GM12878 (cell line): ENCODE results near the gene TPD52L2.

Experiments
- E2F4 ChIP-seq: IDR thresholded peaks from 2 replicates; pipeline ENCODE4 v1.6.1; 2012; ENCODE audit warnings: low read depth, low read length, improper control_type of control experiment
- ESRRA ChIP-seq: IDR thresholded peaks from 2 replicates; pipeline ENCODE4 v1.6.1; 2012; ENCODE audit warnings: mild to moderate bottlenecking, low read length, improper control_type of control experiment
- EZH2 ChIP-seq: IDR thresholded peaks from 2 replicates; pipeline ENCODE4 v1.6.1; 2012; ENCODE audit warnings: low read depth, mild to moderate bottlenecking, control low read depth, inconsistent platforms, low read length, borderline replicate concordance; ENCODE audit not compliant: control insufficient read depth
- NBN ChIP-seq: fragments of 450-650 bp; IDR thresholded peaks from 2 replicates; pipeline ENCODE4 v1.6.1; 2016
- NFIC ChIP-seq: IDR thresholded peaks from 2 replicates; pipeline ENCODE4 v1.6.1; 2012; ENCODE audit warnings: low read depth, mild to moderate bottlenecking, inconsistent platforms, low read length, moderate library complexity
- POLR2AphosphoS5 ChIP-seq: IDR thresholded peaks from 2 replicates; pipeline ENCODE4 v1.6.1; 2011; ENCODE audit warnings: mild to moderate bottlenecking, low read length, inconsistent platforms
- ZNF274 ChIP-seq: IDR thresholded peaks from one replicate; pipeline ENCODE4 v1.8.0; 2011; ENCODE audit not compliant: insufficient read length, insufficient read depth
- TF ChIP-seq, protein P1 (sequence below): IDR thresholded peaks from 2 replicates; pipeline ENCODE4 v1.6.1; 2012; ENCODE audit warnings: mild to moderate bottlenecking, low read depth, low read length
- TF ChIP-seq, protein P2 (sequence below), 3 experiments: IDR thresholded peaks in 2 of 3; conservative IDR thresholded peaks in 1 of 3; 2 replicates each; pipeline ENCODE4 v1.5.1; 2011; ENCODE audit warnings: low read depth in 3 of 3, low read length in 3 of 3, mild to moderate bottlenecking in 3 of 3, control low read depth in 2 of 3, moderate library complexity in 2 of 3, inconsistent platforms in 1 of 3, mixed read lengths in 1 of 3; ENCODE audit not compliant: control insufficient read depth in 2 of 3, insufficient read depth in 1 of 3; ENCODE audit errors: extremely low read depth in 1 of 3

GRCh38 chr20:63837479-63837878 is 27.6 kb upstream of the TPD52L2 start:
- TF ChIP-seq, protein P1, sequence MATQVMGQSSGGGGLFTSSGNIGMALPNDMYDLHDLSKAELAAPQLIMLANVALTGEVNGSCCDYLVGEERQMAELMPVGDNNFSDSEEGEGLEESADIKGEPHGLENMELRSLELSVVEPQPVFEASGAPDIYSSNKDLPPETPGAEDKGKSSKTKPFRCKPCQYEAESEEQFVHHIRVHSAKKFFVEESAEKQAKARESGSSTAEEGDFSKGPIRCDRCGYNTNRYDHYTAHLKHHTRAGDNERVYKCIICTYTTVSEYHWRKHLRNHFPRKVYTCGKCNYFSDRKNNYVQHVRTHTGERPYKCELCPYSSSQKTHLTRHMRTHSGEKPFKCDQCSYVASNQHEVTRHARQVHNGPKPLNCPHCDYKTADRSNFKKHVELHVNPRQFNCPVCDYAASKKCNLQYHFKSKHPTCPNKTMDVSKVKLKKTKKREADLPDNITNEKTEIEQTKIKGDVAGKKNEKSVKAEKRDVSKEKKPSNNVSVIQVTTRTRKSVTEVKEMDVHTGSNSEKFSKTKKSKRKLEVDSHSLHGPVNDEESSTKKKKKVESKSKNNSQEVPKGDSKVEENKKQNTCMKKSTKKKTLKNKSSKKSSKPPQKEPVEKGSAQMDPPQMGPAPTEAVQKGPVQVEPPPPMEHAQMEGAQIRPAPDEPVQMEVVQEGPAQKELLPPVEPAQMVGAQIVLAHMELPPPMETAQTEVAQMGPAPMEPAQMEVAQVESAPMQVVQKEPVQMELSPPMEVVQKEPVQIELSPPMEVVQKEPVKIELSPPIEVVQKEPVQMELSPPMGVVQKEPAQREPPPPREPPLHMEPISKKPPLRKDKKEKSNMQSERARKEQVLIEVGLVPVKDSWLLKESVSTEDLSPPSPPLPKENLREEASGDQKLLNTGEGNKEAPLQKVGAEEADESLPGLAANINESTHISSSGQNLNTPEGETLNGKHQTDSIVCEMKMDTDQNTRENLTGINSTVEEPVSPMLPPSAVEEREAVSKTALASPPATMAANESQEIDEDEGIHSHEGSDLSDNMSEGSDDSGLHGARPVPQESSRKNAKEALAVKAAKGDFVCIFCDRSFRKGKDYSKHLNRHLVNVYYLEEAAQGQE, result no peak
- TF ChIP-seq NFIC (no peak), EZH2 (no peak), E2F4 (no peak), NBN (no peak), POLR2AphosphoS5 (no peak), ESRRA (no peak), ZNF274 (no peak)
- TF ChIP-seq, protein P2, sequence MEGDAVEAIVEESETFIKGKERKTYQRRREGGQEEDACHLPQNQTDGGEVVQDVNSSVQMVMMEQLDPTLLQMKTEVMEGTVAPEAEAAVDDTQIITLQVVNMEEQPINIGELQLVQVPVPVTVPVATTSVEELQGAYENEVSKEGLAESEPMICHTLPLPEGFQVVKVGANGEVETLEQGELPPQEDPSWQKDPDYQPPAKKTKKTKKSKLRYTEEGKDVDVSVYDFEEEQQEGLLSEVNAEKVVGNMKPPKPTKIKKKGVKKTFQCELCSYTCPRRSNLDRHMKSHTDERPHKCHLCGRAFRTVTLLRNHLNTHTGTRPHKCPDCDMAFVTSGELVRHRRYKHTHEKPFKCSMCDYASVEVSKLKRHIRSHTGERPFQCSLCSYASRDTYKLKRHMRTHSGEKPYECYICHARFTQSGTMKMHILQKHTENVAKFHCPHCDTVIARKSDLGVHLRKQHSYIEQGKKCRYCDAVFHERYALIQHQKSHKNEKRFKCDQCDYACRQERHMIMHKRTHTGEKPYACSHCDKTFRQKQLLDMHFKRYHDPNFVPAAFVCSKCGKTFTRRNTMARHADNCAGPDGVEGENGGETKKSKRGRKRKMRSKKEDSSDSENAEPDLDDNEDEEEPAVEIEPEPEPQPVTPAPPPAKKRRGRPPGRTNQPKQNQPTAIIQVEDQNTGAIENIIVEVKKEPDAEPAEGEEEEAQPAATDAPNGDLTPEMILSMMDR (IDR thresholded peaks at IDR 0.05 in 2 of 3, conservative IDR thresholded peaks at IDR 0.05 in 1 of 3; ENCODE audit: control insufficient read depth in 2 of 3, extremely low read depth in 1 of 3, insufficient read depth in 1 of 3, low read depth in 3 of 3, low read length in 3 of 3), result no peak
